MM.1S (cell line): ENCODE data around the gene POLR3B.

Experiments used
- DNase-seq: peaks from one replicate; pipeline ENCODE4 v3.0.0-alpha.2; 2015
- H2AFZ ChIP-seq: fragments of 300-600 bp; sonication (generic); 2 replicates; pipeline ENCODE4 v1.6.0; 2016; ENCODE audit warnings: antibody characterized with exemption, low read length
- H3F3A ChIP-seq: fragments of 300-600 bp; sonication (generic); 2 replicates; pipeline ENCODE4 v1.6.1; 2016; ENCODE audit warnings: mild to moderate bottlenecking, antibody characterized with exemption, low read length, moderate library complexity, mixed read lengths; ENCODE audit not compliant: insufficient read depth
- H3K27ac ChIP-seq: fragments of 300-600 bp; sonication (generic); 2 replicates; pipeline ENCODE4 v1.5.1; 2016; ENCODE audit warnings: mild to moderate bottlenecking, low read length
- H3K27me3 ChIP-seq: fragments of 300-600 bp; sonication (generic); replicated peaks from 2 replicates; pipeline ENCODE4 v1.6.0; 2016; ENCODE audit warnings: low read length; ENCODE audit not compliant: insufficient read depth
- H3K36me3 ChIP-seq: fragments of 300-600 bp; sonication (generic); replicated peaks from 2 replicates; pipeline ENCODE4 v1.6.1; 2016; ENCODE audit warnings: mild to moderate bottlenecking, low read length, mixed read lengths; ENCODE audit not compliant: insufficient read depth
- H3K4me1 ChIP-seq: fragments of 300-600 bp; sonication (generic); 2 replicates; pipeline ENCODE4 v1.6.1; 2016; ENCODE audit warnings: low read length, mixed read lengths
- H3K4me2 ChIP-seq: fragments of 300-600 bp; sonication (generic); 2 replicates; pipeline ENCODE4 v1.6.0; 2016; ENCODE audit warnings: low read depth, low read length
- H3K4me3 ChIP-seq: fragments of 300-600 bp; sonication (generic); 2 replicates; pipeline ENCODE4 v1.5.1; 2016; ENCODE audit warnings: low read length, mixed read lengths
- H3K79me2 ChIP-seq: fragments of 300-600 bp; sonication (generic); 2 replicates; pipeline ENCODE4 v1.6.1; 2016; ENCODE audit warnings: mixed run types, low read length, mixed read lengths
- H3K9ac ChIP-seq: fragments of 300-600 bp; sonication (generic); 2 replicates; pipeline ENCODE4 v1.6.1; 2016; ENCODE audit warnings: low read length, mixed read lengths
- H3K9me2 ChIP-seq: fragments of 300-600 bp; sonication (generic); replicated peaks from 2 replicates; pipeline ENCODE4 v1.6.1; 2016; ENCODE audit warnings: mild to moderate bottlenecking, low read length, mixed read lengths; ENCODE audit not compliant: insufficient read depth
- H3K9me3 ChIP-seq: fragments of 300-600 bp; sonication (generic); replicated peaks from 2 replicates; pipeline ENCODE4 v1.6.1; 2016; ENCODE audit warnings: mild to moderate bottlenecking, low read length, mixed read lengths; ENCODE audit not compliant: insufficient read depth
- H4K20me1 ChIP-seq: fragments of 300-600 bp; sonication (generic); 2 replicates; pipeline ENCODE4 v1.6.1; 2016; ENCODE audit warnings: mild to moderate bottlenecking, low read length, moderate library complexity, mixed read lengths; ENCODE audit not compliant: insufficient read depth
- CTCF ChIP-seq: fragments of 300-600 bp; sonication (generic); IDR thresholded peaks from 2 replicates; pipeline ENCODE4 v1.5.1; 2016; ENCODE audit warnings: antibody characterized with exemption, low read length, mixed read lengths
- EZH2 ChIP-seq: fragments of 300-600 bp; sonication (generic); optimal IDR thresholded peaks from 2 replicates; pipeline ENCODE3; 2017; ENCODE audit warnings: low read depth, mild to moderate bottlenecking, antibody characterized with exemption, low read length, mixed read lengths
- EZH2phosphoT487 ChIP-seq: fragments of 300-600 bp; sonication (generic); IDR thresholded peaks from 2 replicates; pipeline ENCODE4 v1.6.1; 2018; ENCODE audit warnings: antibody characterized with exemption, low read length

POLR3B gene

DNA sequence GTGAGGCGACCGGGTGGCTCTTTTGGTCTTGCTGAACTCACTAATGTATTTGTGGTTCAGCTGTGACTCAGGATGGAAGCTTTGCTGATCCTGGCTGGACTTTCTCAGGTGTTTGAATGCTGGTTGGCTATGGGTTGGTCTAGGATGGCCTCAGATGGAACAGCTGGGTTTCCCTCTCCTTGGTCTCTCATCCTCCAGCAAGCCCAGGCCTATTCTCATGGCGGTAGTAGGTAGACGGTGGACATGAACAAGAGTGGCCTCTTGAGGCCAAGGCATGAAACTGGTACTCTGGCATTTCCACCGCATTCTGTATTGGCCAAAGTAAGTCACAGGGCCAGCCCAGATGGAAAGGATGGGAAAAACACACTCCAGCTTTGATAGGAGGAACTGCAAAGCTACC, 11.8 kb upstream of the POLR3B start:
- H3K4me2 ChIP-seq: no peak overlapping the region
- H3K4me3 ChIP-seq: no peak overlapping the region
- no peaks in the 10 kb centered on the region for H3K27me3 ChIP-seq
- no peaks in the 10 kb centered on the region for H3K36me3 ChIP-seq
- no peak for TF ChIP-seq EZH2phosphoT487
- TF ChIP-seq EZH2: no peak
- 0 out of 2 replicates have a peak, but pooled peaks have one; percentile 20 for TF ChIP-seq CTCF
- H3K9me2 ChIP-seq: no peaks in the 10 kb centered on the region
- H3K27ac ChIP-seq: no peak overlapping the region
- H3K9ac ChIP-seq: no peak overlapping the region
- no peaks in the 10 kb centered on the region for H3F3A ChIP-seq
- no peaks in the 10 kb centered on the region for H3K79me2 ChIP-seq
- H2AFZ ChIP-seq: no peak overlapping the region
- no peaks in the 10 kb centered on the region for H4K20me1 ChIP-seq
- no peaks in the 10 kb centered on the region for H3K4me1 ChIP-seq
- no peak for DNase-seq
- no peaks in the 10 kb centered on the region for H3K9me3 ChIP-seq

GRCh38 chr12:106348411-106348810, 9.1 kb upstream of the POLR3B start:
- Histone ChIP-seq H3K4me2 (no peak overlapping the region), H3K9me3 (no peaks in the 10 kb centered on the region), H3K36me3 (no peaks in the 10 kb centered on the region), H3K27ac (no peak overlapping the region), H3K9me2 (no peaks in the 10 kb centered on the region), H3F3A (no peaks in the 10 kb centered on the region), H3K9ac (no peak overlapping the region), H3K79me2 (no peaks in the 10 kb centered on the region), H3K4me3 (no peak overlapping the region), H2AFZ (no peak overlapping the region), H4K20me1 (no peaks in the 10 kb centered on the region), H3K4me1 (no peaks in the 10 kb centered on the region), H3K27me3 (no peaks in the 10 kb centered on the region)
- no peak for DNase-seq
- no peak for TF ChIP-seq EZH2phosphoT487
- no peak for TF ChIP-seq CTCF
- TF ChIP-seq EZH2: no peak

DNA sequence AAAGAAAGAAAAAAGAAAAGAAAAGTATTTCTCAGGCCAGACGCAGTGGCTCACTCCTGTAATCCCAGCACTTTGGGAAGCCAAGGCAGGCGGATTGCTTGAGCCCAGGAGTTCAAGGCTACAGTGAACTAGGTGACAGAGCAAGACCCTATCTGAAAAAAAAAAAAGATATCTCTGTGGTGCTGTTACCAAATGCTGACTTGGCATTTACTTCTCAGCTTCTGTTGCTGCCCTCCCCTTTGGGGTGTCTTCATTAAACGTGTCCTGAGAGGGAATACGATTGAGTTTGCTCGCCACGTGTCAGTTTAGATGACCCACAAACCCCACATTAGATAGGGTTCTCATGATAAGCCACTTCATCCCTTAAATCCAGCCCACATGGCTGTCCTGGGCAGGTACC, 4.4 kb upstream of the POLR3B start:
- TF ChIP-seq EZH2phosphoT487 (no peak), CTCF (no peak), EZH2 (no peak)
- no peak for DNase-seq
- Histone ChIP-seq H3K9me2 (no peaks in the 10 kb centered on the region), H3F3A (0 out of 2 replicates have a peak, but pooled peaks cover 3% of the 10 kb centered on the region), H3K4me3 (no peak overlapping the region), H3K4me2 (no peak overlapping the region), H3K36me3 (no peaks in the 10 kb centered on the region), H3K79me2 (peaks cover 2% of the 10 kb centered on the region), H3K27me3 (no peaks in the 10 kb centered on the region), H3K9me3 (no peaks in the 10 kb centered on the region), H3K4me1 (no peaks in the 10 kb centered on the region), H4K20me1 (no peaks in the 10 kb centered on the region), H3K27ac (no peak overlapping the region), H3K9ac (no peak overlapping the region), H2AFZ (no peak overlapping the region)
